ENCODE data around the gene TIPRL. TPM values are rescaled to one million over a fixed set of nuclear protein-coding genes. Genes with fewer than 3 reads are reported as not detected.

TIPRL gene
- total and polyA plus RNA-seq, 8 donors, result 10.8 to 229 (median 16.6) TPM

GRCh38 chr1:168141871-168142385 lies 36.8 kb upstream of the TIPRL start:
- peaks cover 0 to 25% (median 1%) of the 10 kb centered on the region in 4 donors for H3K4me1 ChIP-seq
- no peak for DNase-seq
- no peak overlapping the region for H3K4me3 ChIP-seq
- no peak overlapping the region for H3K27ac ChIP-seq
- 85 to 94% (median 86%) methylated on average over 3 of the region's 3 CpGs for WGBS, 5 donors
- H3K27me3 ChIP-seq, result no peaks in the 10 kb centered on the region
- TF ChIP-seq, protein P1, sequence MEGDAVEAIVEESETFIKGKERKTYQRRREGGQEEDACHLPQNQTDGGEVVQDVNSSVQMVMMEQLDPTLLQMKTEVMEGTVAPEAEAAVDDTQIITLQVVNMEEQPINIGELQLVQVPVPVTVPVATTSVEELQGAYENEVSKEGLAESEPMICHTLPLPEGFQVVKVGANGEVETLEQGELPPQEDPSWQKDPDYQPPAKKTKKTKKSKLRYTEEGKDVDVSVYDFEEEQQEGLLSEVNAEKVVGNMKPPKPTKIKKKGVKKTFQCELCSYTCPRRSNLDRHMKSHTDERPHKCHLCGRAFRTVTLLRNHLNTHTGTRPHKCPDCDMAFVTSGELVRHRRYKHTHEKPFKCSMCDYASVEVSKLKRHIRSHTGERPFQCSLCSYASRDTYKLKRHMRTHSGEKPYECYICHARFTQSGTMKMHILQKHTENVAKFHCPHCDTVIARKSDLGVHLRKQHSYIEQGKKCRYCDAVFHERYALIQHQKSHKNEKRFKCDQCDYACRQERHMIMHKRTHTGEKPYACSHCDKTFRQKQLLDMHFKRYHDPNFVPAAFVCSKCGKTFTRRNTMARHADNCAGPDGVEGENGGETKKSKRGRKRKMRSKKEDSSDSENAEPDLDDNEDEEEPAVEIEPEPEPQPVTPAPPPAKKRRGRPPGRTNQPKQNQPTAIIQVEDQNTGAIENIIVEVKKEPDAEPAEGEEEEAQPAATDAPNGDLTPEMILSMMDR (IDR thresholded peaks at IDR 0.05), result no peak
- TF ChIP-seq POLR2A (IDR thresholded peaks at IDR 0.05) (no peak), EP300 (IDR thresholded peaks at IDR 0.05) (no peak), POLR2AphosphoS5 (IDR thresholded peaks at IDR 0.05) (no peak)
- H3K36me3 ChIP-seq, result no peaks in the 10 kb centered on the region
- intact Hi-C loops (cut with DNase I; ENCODE audit: low total_unique reads), result no loop called here
- H3K9me3 ChIP-seq, result no peaks in the 10 kb centered on the region

- Histone ChIP-seq H3K27ac (no peak overlapping the region), H3K27me3 (no peaks in the 10 kb centered on the region), H3K9me3 (no peaks in the 10 kb centered on the region), H3K4me1 (peaks cover 0 to 15% (median 1%) of the 10 kb centered on the region in 4 donors), H3K4me3 (no peak overlapping the region), H3K36me3 (no peaks in the 10 kb centered on the region)
- WGBS, 5 donors, result 24 to 30% (median 26%) methylated on average over 13 to 15 of the region's 15 CpGs
- peak; percentile 87 to 94 for DNase-seq
- intact Hi-C loops (cut with DNase I; ENCODE audit: low total_unique reads), result no loop called here
- no peak for TF ChIP-seq POLR2AphosphoS5 (IDR thresholded peaks at IDR 0.05)
- TF ChIP-seq, protein P1 (IDR thresholded peaks at IDR 0.05), result peak in 6 of 7 experiments; percentile 64 to 100 (median 96)
These were observed 33.3 kb upstream of the TIPRL start for GRCh38 chr1:168145184-168146159.

- no peak overlapping the region for H3K4me3 ChIP-seq
- intact Hi-C loops (cut with DNase I; ENCODE audit: low total_unique reads), result no loop called here
- no peak overlapping the region for H3K27ac ChIP-seq
- no peak for DNase-seq
- no peaks in the 10 kb centered on the region for H3K9me3 ChIP-seq
- H3K36me3 ChIP-seq, result no peaks in the 10 kb centered on the region
- H3K27me3 ChIP-seq, result no peaks in the 10 kb centered on the region
- TF ChIP-seq EP300 (IDR thresholded peaks at IDR 0.05), result no peak
- TF ChIP-seq, protein P1 (IDR thresholded peaks at IDR 0.05), result no peak
- no peak for TF ChIP-seq POLR2A (IDR thresholded peaks at IDR 0.05)
- no peak for TF ChIP-seq POLR2AphosphoS5 (IDR thresholded peaks at IDR 0.05)
- WGBS, 5 donors, result 31 to 44% (median 35%) methylated on average over 3 to 5 of the region's 5 CpGs
- peaks cover 0 to 15% (median 1%) of the 10 kb centered on the region in 4 donors for H3K4me1 ChIP-seq
These were observed 32.6 kb upstream of the TIPRL start for GRCh38 chr1:168146160-168146539.

- intact Hi-C loops (cut with DNase I; ENCODE audit: low total_unique reads), result no loop called here
- Histone ChIP-seq H3K9me3 (no peaks in the 10 kb centered on the region), H3K4me3 (no peak overlapping the region), H3K36me3 (no peaks in the 10 kb centered on the region), H3K4me1 (peaks cover 0 to 15% (median 1%) of the 10 kb centered on the region in 4 donors), H3K27ac (no peak overlapping the region), H3K27me3 (no peaks in the 10 kb centered on the region)
- DNase-seq, result peak in 1 of 2 donors; percentile 36
- TF ChIP-seq, protein P1 (IDR thresholded peaks at IDR 0.05), result no peak
- no peak for TF ChIP-seq POLR2A (IDR thresholded peaks at IDR 0.05)
- no peak for TF ChIP-seq EP300 (IDR thresholded peaks at IDR 0.05)
- no peak for TF ChIP-seq POLR2AphosphoS5 (IDR thresholded peaks at IDR 0.05)
- WGBS, 5 donors, result 41 to 66% (median 61%) methylated on average over 11 of the region's 11 CpGs
These were observed 32.1 kb upstream of the TIPRL start for GRCh38 chr1:168146626-168147025.

All from stomach (tissue), 9 donors.